Stomach (tissue), 9 donors: ENCODE data around the gene TRIO. TPM values are rescaled to one million over a fixed set of nuclear protein-coding genes. Genes with fewer than 3 reads are reported as not detected.
A peak's percentile ranks its signal among the peaks of the same experiment; 100 is the strongest.

Source experiments
- DNase-seq, 2 donors: peaks; one replicate each; pipeline versions ENCODE4 v3.0.0 to v3.0.0-alpha.2; 2013 to 2019
- H3K27ac ChIP-seq, 5 donors: fragments of 200-600 bp in 4 of 5; sonication (generic) in 4 of 5; one replicate each; pipeline ENCODE4 v1.5.1; 2013 to 2019; ENCODE audit warnings: mild to moderate bottlenecking in 1 of 5, moderate library complexity in 1 of 5
- H3K27me3 ChIP-seq, 3 donors: fragments of 200-600 bp; sonication (generic); one replicate each; pipeline ENCODE4 v1.5.1; 2017 to 2019; ENCODE audit warnings: mixed run types in 1 of 3
- H3K36me3 ChIP-seq, 4 donors: fragments of 200-600 bp; sonication (generic); 1 replicate in 3 of 4; 2 replicates in 1 of 4; pipeline ENCODE4 v1.5.1; 2016 to 2019
- H3K4me1 ChIP-seq, 4 donors: fragments of 200-600 bp; sonication (generic); one replicate each; pipeline ENCODE4 v1.5.1; 2016 to 2019
- H3K4me3 ChIP-seq, 4 donors: fragments of 200-600 bp; sonication (generic) in 3 of 4; one replicate each; pipeline ENCODE4 v1.5.1; 2016 to 2019; ENCODE audit warnings: mild to moderate bottlenecking in 1 of 4
- H3K9me3 ChIP-seq, 4 donors: fragments of 200-600 bp; sonication (generic); one replicate each; pipeline ENCODE4 v1.5.1; 2016 to 2019
- EP300 ChIP-seq: sonication (generic); formaldehyde crosslinking; IDR thresholded peaks from one replicate; pipeline ENCODE4 v1.6.1; 2017; ENCODE audit warnings: antibody characterized with exemption
- POLR2A ChIP-seq, 4 donors: fragments of 450-650 bp; IDR thresholded peaks; one replicate each; pipeline ENCODE4 v1.6.1; 2016; ENCODE audit warnings: antibody characterized with exemption in 4 of 4, control low read depth in 2 of 4, mild to moderate bottlenecking in 1 of 4, moderate library complexity in 1 of 4
- POLR2AphosphoS5 ChIP-seq, 3 donors: sonication (generic); formaldehyde crosslinking; IDR thresholded peaks; one replicate each; pipeline ENCODE4 v1.6.1; 2016; ENCODE audit warnings: antibody characterized with exemption in 3 of 3
- WGBS, 5 donors: extraction: QIAGEN DNeasy Blood & Tissue Kit in 3 of 5; methylation state at CpG; one replicate each; pipeline versions ENCODE4 v1.1.5 to v1.1.7; 2013 to 2018; 5-methylcytosine and 5-hydroxymethylcytosine counted together
- intact Hi-C: fragments of 100-400 bp; cut with DNase I; formaldehyde crosslinking; loops from one replicate; pipeline ENCODE4 v1.15.1; 2023; ENCODE audit warnings: low total_unique reads
- polyA plus RNA-seq, 3 donors: library from polyadenylated mRNA; stranded (reverse); fragments of 200-250 nt; gene quantifications; one replicate each; pipeline ENCODE4 v1.2.3, GENCODE V29; 2013
- total RNA-seq, 5 donors: library from RNA; depleted of rRNA; stranded (reverse); fragments of >200 nt; gene quantifications; one replicate each; pipeline versions ENCODE4 v1.1.0 to v1.2.3, GENCODE V29; 2014 to 2016
- TF ChIP-seq, protein P1 (sequence below), 7 experiments: fragments of 450-650 bp in 4 of 7; fragments of 200-600 bp in 3 of 7; sonication (generic) in 3 of 7; IDR thresholded peaks; one replicate each; pipeline ENCODE4 v1.5.1; 2016 to 2019; ENCODE audit warnings: antibody characterized with exemption in 7 of 7, control low read depth in 2 of 7, mild to moderate bottlenecking in 1 of 7
- donor health status: healthy with polysubstance abuse.
- donor health status: Bipolar disorder and iron deficiency.
- donor health status: healthy.

Gene TRIO
- total and polyA plus RNA-seq, 8 donors = 9.9 to 558 (median 127) TPM

DNA sequence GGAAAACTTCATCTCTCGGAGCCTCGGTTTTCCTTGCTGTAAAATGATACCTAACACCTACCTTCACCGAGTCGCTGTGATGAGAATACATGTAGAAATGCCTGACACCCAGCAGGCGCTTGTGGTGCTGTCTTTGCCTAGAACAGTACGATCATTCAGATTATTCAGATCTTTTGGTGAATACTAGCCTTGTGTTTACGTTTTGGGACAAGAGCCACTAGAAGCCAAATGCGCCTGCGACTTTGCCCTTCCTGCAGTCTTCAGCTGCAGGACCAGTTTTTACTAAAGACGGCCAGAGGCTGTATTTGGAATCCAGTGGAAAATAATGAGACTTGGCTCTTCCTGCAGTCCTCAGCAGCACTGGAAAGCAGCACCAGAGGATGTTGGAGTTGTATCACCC is 189.6 kb downstream of the TRIO start:
- no peaks in the 10 kb centered on the region for H3K4me1 ChIP-seq
- 85 to 92% (median 90%) methylated on average over 10 of the region's 10 CpGs for WGBS, 5 donors
- H3K27ac ChIP-seq = no peak overlapping the region
- intact Hi-C loops = no loop called here
- no peaks in the 10 kb centered on the region for H3K9me3 ChIP-seq
- no peak for DNase-seq
- H3K4me3 ChIP-seq = no peak overlapping the region
- no peak for TF ChIP-seq POLR2A (IDR thresholded peaks at IDR 0.05)
- no peak for TF ChIP-seq POLR2AphosphoS5 (IDR thresholded peaks at IDR 0.05)
- no peak for TF ChIP-seq EP300
- TF ChIP-seq, protein P1, sequence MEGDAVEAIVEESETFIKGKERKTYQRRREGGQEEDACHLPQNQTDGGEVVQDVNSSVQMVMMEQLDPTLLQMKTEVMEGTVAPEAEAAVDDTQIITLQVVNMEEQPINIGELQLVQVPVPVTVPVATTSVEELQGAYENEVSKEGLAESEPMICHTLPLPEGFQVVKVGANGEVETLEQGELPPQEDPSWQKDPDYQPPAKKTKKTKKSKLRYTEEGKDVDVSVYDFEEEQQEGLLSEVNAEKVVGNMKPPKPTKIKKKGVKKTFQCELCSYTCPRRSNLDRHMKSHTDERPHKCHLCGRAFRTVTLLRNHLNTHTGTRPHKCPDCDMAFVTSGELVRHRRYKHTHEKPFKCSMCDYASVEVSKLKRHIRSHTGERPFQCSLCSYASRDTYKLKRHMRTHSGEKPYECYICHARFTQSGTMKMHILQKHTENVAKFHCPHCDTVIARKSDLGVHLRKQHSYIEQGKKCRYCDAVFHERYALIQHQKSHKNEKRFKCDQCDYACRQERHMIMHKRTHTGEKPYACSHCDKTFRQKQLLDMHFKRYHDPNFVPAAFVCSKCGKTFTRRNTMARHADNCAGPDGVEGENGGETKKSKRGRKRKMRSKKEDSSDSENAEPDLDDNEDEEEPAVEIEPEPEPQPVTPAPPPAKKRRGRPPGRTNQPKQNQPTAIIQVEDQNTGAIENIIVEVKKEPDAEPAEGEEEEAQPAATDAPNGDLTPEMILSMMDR (IDR thresholded peaks at IDR 0.05) = no peak
- H3K27me3 ChIP-seq = no peaks in the 10 kb centered on the region
- peaks cover 15 to 88% (median 87%) of the 10 kb centered on the region in 4 donors for H3K36me3 ChIP-seq

DNA sequence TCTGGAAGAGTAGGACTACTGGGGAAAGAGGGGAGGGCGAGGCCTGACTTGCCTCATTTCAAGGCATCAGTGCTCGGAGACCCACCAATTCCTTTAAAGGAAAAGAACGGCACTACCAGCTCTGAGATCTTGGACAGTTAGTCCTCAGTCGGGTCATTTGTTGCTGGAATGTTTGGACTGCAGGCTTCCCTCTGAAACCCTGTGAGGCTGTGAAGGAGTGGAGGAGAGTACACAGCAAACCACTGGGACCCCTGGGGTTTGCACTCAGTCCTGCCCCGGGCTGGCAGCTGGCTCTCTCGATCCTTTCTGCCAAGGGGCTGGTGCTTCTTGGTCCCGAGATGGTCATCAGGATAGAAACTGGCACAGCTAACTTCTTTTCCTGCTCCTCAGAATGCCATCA is 194.5 kb downstream of the TRIO start:
- intact Hi-C loops = no loop called here
- H3K36me3 ChIP-seq = peaks cover 19 to 76% (median 68%) of the 10 kb centered on the region in 4 donors
- WGBS, 5 donors = 73 to 92% (median 86%) methylated on average over 7 of the region's 7 CpGs
- peaks cover 12 to 21% (median 19%) of the 10 kb centered on the region in 4 donors for H3K4me1 ChIP-seq
- no peak for TF ChIP-seq POLR2A (IDR thresholded peaks at IDR 0.05)
- TF ChIP-seq, protein P1 (IDR thresholded peaks at IDR 0.05) = no peak
- TF ChIP-seq EP300 = no peak
- TF ChIP-seq POLR2AphosphoS5 (IDR thresholded peaks at IDR 0.05) = no peak
- H3K27me3 ChIP-seq = no peaks in the 10 kb centered on the region
- DNase-seq = no peak
- no peak overlapping the region for H3K4me3 ChIP-seq
- no peak overlapping the region for H3K27ac ChIP-seq
- H3K9me3 ChIP-seq = no peaks in the 10 kb centered on the region

DNA sequence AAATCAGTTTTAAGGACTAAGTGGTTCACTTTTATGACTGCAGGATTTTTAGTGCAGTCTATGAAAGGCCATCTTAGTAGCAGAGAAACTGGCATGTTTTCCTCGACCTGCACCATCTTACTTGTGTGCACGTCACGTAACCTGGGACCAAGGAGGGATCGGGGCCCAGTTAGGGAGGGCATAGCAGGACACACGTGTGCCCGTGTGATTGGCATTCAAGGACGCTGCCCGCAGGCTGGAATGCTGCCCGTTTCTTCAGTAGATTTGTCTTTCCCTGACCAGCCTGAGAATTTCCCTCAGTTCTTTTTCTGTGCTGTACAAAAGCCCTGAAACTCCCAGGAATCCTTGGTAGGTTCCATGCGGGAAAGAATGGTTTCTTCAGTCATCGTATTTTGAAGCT is 196.3 kb downstream of the TRIO start:
- H3K9me3 ChIP-seq = no peaks in the 10 kb centered on the region
- TF ChIP-seq, protein P1 (IDR thresholded peaks at IDR 0.05) = no peak
- TF ChIP-seq POLR2AphosphoS5 (IDR thresholded peaks at IDR 0.05) (no peak), EP300 (no peak), POLR2A (IDR thresholded peaks at IDR 0.05) (no peak)
- peaks cover 15 to 31% (median 20%) of the 10 kb centered on the region in 4 donors for H3K4me1 ChIP-seq
- intact Hi-C loops = no loop called here
- WGBS, 5 donors = 76 to 93% (median 88%) methylated on average over 11 of the region's 11 CpGs
- H3K27me3 ChIP-seq = no peaks in the 10 kb centered on the region
- H3K4me3 ChIP-seq = no peak overlapping the region
- DNase-seq = no peak
- peaks cover 13 to 60% (median 54%) of the 10 kb centered on the region in 4 donors for H3K36me3 ChIP-seq
- no peak overlapping the region for H3K27ac ChIP-seq

DNA sequence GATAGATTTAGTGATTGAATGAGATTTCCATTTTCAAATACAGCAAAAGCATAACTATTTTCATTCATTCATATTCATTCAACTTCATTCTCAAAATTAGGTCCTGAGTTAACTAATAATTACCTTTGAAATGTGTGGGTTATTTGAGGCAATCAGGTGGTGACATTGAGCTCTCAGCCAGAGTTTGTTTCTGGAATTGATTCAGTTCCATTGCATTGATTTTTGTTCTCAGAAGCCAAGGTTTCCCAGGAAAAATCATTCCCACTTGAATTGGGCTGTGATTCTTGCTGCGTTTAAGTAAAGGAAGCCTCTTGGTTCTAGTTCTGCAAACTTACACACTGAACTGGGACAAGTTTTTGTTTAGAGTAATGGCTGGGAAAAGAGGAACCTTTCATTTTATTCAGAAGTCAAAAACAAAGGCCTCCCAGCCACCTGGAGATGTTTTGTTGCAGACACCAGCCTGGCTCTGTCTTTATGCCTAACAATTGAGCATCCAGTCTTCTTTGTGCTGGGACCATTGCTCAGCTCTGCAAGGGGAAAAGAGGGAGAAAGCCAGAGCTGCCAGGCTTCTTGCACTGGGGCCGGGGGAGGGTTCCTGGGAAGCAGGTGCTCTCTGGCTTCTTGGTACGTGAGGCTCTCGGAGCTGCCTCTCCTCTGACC is 198.6 kb downstream of the TRIO start:
- Histone ChIP-seq H3K36me3 (peaks cover 6 to 48% (median 41%) of the 10 kb centered on the region in 4 donors), H3K27me3 (no peaks in the 10 kb centered on the region), H3K4me1 (peaks cover 15 to 31% (median 20%) of the 10 kb centered on the region in 4 donors), H3K27ac (peak overlapping the region in 3 of 5 donors; percentile 36 to 68 (median 42)), H3K4me3 (no peak overlapping the region), H3K9me3 (no peaks in the 10 kb centered on the region)
- 45 to 59% (median 51%) methylated on average over 4 of the region's 4 CpGs for WGBS, 5 donors
- no peak for DNase-seq
- intact Hi-C loops = no loop called here
- TF ChIP-seq POLR2AphosphoS5 (IDR thresholded peaks at IDR 0.05) (no peak), EP300 (no peak), POLR2A (IDR thresholded peaks at IDR 0.05) (no peak)
- TF ChIP-seq, protein P1 (IDR thresholded peaks at IDR 0.05) = no peak
